HG02973 (cell line): ENCODE data around the gene KIRREL2.
"Not testable (repeated sequence)": the region's sequence is repeated elsewhere in the genome, so short reads cannot be mapped to it uniquely, and the experiment has no call there.

Experiments used
- ATAC-seq: cut with Tn5 transposase; IDR thresholded peaks from one replicate; pipeline ENCODE4 v1.9.1; 2021; ENCODE audit warnings: moderate library complexity; ENCODE audit not compliant: unreplicated experiment

KIRREL2 gene

DNA sequence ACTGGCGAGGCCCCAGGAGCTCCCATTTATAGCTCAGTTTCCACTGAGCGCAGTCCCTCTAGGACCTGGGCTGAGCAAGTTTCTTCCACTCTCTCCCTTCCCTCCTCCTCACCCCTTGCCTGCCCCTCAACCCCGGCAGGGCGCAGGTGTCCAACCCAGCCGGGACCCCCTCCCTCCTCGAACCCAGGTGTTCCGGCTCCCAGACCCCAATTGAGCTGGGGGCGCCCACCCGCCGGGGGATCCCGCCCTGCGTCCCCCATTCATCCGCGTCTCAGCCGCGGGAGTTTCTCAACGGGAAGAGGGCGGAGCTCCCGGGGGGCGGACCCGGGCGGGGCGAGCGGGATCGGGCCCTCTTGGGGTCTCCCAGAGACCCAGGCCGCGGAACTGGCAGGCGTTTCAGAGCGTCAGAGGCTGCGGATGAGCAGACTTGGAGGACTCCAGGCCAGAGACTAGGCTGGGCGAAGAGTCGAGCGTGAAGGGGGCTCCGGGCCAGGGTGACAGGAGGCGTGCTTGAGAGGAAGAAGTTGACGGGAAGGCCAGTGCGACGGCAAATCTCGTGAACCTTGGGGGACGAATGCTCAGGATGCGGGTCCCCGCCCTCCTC lies at the start of gene KIRREL2:
Gene KIRREL2 (plus strand): TSS at position 366 of the 604 bp plus-strand sequence. CDS start 209 bp downstream, at position 575.
- no peak for ATAC-seq

DNA sequence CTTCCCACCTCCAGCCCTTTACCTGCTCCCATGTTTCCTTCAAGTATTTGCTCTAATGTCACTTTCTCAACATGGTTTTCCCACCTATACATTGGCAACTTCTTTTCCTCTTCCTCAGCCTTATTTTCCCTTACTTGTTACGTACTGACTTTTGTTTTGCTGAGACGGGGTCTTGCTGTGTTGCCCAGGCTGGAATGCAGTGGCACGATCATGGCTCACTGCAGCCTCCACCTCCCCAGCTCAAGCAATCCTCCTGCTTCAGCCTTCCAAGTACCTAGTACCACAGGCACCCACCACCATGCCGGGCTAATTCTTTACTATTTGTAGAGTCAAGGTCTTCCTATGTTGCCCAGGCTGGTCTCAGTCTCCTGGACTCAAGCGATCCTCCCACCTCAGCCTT lies 49.1 kb upstream of the KIRREL2 start:
- ATAC-seq, result no peak

DNA sequence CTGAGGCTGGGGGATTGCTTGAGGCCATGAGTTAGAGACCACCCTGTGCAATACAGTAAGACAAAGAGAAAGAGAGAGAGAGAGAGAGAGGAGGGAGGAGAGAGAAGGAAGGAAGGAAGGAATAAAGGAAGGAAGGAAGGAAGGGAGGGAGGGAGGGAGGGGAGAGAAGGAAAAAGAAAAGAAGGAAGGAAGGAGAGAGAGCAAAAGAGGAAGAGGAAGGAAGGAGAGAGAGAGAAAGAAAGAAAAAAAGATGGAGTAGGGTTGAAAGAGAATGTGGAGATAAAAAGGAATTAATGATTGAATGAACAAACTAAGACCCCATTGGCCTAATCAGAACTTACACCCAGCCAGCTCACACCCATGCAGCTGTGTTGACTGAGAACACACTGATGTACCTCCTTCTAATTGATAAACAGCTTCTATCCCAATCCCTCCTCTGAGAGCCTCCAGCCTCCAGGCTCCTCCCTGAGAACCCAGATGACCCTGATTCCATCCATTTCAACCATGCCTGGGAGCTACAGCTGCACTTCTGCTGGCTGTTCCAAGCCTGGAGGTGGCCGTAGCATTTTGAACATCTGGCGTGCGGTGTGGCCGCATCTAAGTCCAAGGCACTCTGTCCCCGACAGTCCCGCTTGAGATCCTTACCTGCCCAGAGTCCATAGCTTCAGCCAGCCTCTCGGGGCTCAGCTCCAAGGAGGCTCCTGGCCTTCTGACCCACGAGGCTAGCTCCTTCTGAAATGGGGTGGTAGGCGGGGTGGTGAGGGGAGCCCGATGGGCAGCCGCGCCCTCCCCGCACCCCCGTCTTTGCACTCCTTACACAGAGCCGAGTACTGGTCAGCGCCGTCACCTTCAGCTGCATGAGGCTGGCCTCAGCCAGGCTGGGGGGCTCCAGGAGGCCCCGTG lies 45.1 kb upstream of the KIRREL2 start:
- no peak for ATAC-seq

DNA sequence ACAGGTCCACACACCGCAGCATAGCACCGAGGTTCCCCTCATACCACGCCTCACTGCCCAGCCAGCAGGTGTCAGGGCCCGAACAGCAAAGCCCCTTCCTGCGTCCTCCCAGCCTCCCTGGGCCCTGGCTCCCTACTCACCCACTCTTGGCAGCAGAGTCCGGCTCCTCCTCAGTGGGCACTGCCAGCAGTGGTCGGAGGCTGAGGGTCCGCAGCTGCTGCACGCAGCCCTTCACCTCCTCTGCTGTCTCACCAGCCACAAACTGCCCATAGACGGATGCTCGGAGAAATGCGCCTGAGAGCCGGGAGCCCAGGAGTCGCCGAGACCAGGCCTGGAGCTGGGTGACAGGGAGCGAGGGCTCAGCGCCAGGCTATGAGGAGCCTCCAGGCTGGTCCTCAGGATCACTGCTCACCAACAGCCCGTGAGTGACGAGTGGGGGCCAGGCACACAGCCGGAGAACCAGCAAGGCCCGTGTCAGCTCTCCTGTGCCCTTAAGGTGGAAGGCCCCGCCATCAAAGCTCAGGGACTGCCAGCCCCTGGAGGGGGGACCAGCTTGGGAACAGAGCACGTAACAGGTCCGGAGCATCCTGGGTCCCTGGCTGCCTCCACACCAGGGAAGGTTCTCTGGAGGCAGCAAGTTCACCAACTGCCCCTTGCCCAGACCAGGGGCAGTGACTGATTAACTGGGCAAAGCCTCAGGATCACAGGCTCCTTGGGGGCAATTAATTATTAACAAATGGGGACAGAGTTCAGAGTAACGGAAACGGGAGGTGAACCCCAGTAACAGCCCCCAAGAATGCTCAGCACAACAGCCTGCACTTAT lies 44.3 kb upstream of the KIRREL2 start, which contains the start of gene PRODH2:
Gene PRODH2 (minus strand): TSS at position 626 of the 823 bp plus-strand sequence. CDS start 40 bp downstream, at position 586.
- no peak for ATAC-seq

GRCh38 chr19:35813043-35813890 lies 43.4 kb upstream of the KIRREL2 start:
- no peak for ATAC-seq

DNA sequence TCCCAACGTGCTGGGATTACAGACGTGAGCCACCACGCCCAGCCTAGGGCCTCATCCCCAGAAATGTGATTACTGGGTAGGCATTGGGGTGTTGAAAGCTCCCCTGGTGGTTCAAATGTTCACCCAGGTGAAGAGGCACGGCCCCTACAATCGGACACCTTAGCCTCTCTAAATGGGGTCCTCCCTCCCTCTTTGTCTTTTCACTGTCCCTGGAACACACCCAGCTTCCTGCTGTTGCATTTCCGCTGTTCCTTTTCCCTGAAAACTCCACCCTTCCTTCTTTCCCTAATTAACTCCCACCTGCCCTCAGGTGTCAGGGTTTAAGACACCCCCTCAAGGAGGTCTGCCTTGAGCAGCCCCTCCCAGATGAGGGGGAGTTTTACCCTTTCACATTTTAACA lies 40.4 kb upstream of the KIRREL2 start:
- no peak for ATAC-seq

- no peak for ATAC-seq
Measured at GRCh38 chr19:35816846-35817245, 39.9 kb upstream of the KIRREL2 start.

DNA sequence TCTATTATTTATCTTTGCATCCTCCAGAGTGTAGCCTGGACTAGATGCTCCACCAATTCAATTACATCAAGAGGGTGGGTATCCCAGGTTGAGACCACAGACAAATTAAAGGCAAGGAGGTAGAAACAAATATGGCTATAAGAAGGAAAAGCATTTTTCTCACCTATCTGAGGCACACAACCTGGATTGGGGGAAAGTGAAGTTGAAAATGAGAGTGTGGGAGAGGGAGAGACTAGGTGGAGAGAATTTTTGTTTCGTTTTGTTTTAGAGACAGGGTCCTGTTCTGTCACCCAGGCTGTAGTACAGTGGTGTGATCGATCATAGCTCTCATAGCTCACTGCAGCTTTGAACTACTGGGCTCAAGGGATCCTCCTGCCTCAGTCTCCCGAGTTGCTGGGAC lies 38.3 kb upstream of the KIRREL2 start:
- no peak for ATAC-seq

- ATAC-seq, result no peak
Measured at GRCh38 chr19:35822579-35822978, 34.1 kb upstream of the KIRREL2 start.

GRCh38 chr19:35824150-35824549 lies 32.6 kb upstream of the KIRREL2 start:
- no peak for ATAC-seq

DNA sequence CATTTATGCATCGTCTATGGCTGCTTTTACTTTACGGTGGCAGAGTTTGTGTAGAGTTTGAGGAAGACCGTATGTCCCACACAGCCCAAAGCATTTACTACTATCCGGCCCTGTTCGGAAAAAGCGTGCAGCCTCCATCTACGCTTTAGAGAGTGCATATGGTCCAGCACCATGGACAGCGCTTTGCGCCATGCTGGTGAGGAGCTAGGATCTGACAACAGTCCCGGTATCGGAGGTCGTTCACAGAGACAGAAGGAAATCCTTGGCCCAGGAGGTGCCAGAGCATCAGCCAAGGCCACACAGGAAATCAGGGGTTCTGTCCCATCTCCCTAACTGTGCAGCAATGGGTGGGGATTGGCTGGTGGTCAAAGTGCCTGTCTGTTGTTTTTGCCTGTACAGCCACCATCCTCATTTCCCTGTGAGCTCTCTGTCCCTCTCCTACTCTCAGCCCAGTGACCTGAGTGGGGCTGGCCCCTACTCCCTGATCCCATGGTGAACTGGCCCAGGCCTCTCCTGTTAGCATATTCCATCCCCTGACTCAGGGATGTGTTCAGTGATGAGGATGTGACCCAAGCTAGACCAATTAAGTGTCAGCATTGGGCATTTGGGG lies 27.9 kb upstream of the KIRREL2 start:
- ATAC-seq, result no peak

GRCh38 chr19:35830986-35831385 lies 25.7 kb upstream of the KIRREL2 start:
- no peak for ATAC-seq

DNA sequence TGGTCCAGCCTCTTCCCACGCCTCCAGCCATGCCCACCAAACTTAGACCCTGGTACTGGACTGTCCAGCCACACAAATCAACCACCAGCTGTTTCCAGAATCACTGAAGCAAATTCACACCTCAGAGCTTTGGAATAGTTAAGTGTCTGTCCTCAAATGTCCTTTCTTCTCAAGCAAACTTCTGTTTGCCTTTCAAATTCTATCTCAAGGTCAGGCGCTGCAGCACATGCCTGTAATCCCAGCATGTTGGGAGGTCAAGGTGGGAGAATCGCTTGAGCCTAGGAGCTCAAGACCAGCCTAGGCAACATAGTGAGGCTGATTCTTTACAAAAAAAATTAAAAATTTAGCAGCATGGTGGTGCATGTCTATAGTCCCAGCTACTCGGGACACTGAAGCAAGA lies 24.7 kb upstream of the KIRREL2 start:
- ATAC-seq, result no peak

DNA sequence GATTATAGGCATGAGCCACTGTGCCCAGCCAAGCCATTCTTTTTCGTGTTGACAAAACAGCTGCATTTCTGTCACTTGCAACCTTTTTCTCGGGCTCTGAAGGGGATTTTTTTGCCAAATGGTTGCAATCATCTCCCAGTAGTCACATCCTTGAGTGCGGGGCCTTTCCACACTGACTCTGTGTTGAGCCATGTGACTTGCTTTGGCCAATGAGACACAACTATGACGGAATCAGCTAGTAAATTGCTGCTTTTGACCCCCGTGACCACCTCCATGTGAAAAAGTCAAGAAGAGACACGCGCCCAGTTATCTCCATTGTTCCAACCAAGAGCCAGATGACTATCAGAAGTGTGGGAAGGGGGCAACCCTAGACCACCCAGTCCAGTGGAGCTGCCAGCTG lies 22.7 kb upstream of the KIRREL2 start:
- no peak for ATAC-seq

DNA sequence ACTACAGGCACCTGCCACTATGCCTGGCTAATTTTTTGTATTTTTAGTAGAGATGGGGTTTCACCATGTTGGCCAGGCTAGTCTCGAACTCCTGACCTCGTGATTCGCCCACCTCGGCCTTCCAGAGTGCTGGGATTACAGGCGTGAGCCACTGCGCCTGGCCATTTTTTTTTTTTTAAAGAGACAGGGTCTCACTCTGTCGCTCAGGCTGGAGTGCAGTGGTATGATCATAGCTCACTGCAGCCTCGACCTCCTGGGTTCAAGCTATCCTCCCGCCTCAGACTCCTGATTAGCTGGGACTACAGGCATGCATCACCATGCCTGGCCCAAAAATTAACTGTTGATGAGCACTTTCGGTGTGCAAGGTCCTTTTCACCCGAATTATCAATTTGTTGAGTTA lies 20.6 kb upstream of the KIRREL2 start:
- ATAC-seq, result not testable (repeated sequence)

- ATAC-seq, result no peak
Measured at GRCh38 chr19:35841961-35842595, 14.6 kb upstream of the KIRREL2 start.

DNA sequence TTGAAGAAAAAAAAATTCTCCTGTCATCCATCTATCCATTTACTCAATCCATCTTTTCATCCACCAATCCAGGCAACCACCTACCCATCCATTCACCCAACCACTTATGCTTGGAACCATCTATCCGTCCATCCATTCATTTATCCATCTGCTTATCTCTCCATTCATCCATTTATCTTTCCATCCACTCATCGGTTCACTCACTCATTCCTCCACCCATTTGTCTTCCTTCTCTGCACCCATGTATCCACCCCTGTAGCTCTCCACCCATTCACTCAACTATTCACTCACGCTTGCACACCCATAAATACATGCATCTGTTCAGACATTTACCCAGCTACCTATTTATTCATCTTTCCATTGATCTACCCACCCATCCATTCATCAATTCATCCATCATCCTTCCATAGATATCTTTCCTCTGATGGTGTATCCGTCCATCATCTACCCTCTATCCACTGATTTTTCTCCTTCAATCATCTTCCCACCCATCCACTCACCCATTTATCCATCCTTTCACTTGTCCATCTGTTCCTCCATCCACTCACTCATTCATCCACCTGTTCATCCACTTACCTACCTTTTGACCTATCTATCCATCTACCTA lies 13.9 kb upstream of the KIRREL2 start:
- ATAC-seq, result no peak

DNA sequence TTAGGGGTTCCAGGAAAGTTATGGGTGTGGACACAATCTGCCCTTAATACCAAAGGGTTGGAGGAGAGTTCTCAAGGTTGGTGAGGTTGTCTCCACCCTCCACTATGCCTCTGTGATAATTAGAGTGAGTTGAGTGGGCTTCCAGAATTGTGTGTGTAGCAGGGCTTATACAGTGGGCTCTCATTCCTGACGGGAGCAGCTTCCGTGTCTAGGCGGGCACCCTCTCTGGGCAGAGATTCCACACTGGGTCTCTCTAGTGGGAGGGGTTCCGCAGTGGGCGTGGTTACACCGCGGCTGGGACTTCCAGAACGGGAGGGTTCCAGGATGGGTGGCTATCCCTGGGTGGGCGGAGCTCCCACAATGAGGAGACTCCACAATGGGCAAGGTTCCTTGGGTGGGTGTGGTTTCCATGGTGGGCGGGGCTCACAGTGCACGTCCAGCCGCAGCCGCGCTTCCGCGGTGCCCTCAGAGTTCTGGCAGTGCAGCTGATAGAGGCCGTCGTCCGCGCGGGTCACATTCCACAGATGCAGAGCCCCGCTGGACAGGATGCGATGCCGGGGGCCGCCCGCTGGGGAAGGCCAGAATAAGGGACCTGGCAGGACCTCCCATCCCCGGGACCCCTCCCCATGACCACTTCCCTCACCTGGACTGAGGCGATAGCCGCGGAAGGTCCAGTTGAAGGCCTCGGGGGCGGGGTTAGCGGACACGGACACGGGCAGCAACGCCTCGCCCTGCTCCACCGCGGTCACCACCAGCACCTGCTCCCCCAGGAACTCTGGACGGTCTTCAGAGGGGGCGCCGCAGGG lies 12.8 kb upstream of the KIRREL2 start:
- no peak for ATAC-seq
